ENCODE data around the gene PRAC2. TPM values are rescaled to one million over a fixed set of nuclear protein-coding genes. Genes with fewer than 3 reads are reported as not detected.

The PRAC2 gene
- total RNA-seq, 1 experiment from 2014 or later = not detected

GRCh38 chr17:48733632-48734328 is 10.8 kb downstream of the PRAC2 start:
- peaks cover 0 to 6% of the 10 kb centered on the region in 2 experiments; a peak in 3 of 4 replicates for H3K4me1 ChIP-seq (ENCODE audit: control insufficient read depth in 1 of 2, insufficient read depth in 2 of 2, low read length in 2 of 2)
- BruUV-seq (replicated peaks) = no TSS peak
- no peaks in the 10 kb centered on the region for H3K36me3 ChIP-seq (ENCODE audit: control insufficient read depth in 1 of 2, insufficient read depth in 2 of 2, low read length in 2 of 2)
- TF ChIP-seq TCF7L2 (IDR thresholded peaks at IDR 0.05; ENCODE audit: borderline replicate concordance, extremely low read depth, insufficient read depth, insufficient read length) (no peak), RAD21 (IDR thresholded peaks at IDR 0.05; ENCODE audit: low read depth) (no peak), SRF (IDR thresholded peaks at IDR 0.05; ENCODE audit: low read depth) (no peak), ZBTB33 (IDR thresholded peaks at IDR 0.05; ENCODE audit: extremely low read depth, insufficient replicate concordance, low read length) (no peak), EZH2 (IDR thresholded peaks at IDR 0.05) (no peak), SP1 (IDR thresholded peaks at IDR 0.05; ENCODE audit: low read depth) (no peak), ELF1 (IDR thresholded peaks at IDR 0.05; ENCODE audit: borderline replicate concordance, low read depth) (no peak), POLR2A (IDR thresholded peaks at IDR 0.05; ENCODE audit: borderline replicate concordance, extremely low read depth, insufficient read depth, insufficient read length) (no peak), MAX (IDR thresholded peaks at IDR 0.05) (no peak), YY1 (IDR thresholded peaks at IDR 0.05; ENCODE audit: extremely low read depth, insufficient replicate concordance, low read depth, low read length) (no peak), EZH2phosphoT487 (IDR thresholded peaks at IDR 0.05; ENCODE audit: borderline replicate concordance) (no peak), CEBPB (IDR thresholded peaks at IDR 0.05; ENCODE audit: low read depth) (no peak), CBX3 (IDR thresholded peaks at IDR 0.05; ENCODE audit: low read depth) (no peak), JUND (IDR thresholded peaks at IDR 0.05) (no peak), SIN3A (IDR thresholded peaks at IDR 0.05; ENCODE audit: low read depth) (no peak), ZNF274 (IDR thresholded peaks at IDR 0.05; ENCODE audit: low read depth, low read length) (no peak), ZFX (IDR thresholded peaks at IDR 0.05) (no peak), CTCF (IDR thresholded peaks at IDR 0.05 in 2 of 3, conservative IDR thresholded peaks at IDR 0.05 in 1 of 3; ENCODE audit: borderline replicate concordance in 1 of 3, insufficient read depth in 1 of 3, low read depth in 2 of 3, low read length in 2 of 3) (no peak), FOSL1 (IDR thresholded peaks at IDR 0.05; ENCODE audit: low read depth) (no peak)
- no peaks in the 10 kb centered on the region for H4K20me1 ChIP-seq (ENCODE audit: insufficient read depth)
- ChIA-PET RAD21 (ENCODE audit: low non-redundant PET in 1 of 2, low total read pairs in 2 of 2, uncharacterized antibody in 2 of 2, unreplicated experiment in 2 of 2) (no interaction called here), CTCF (no interaction called here), POLR2A (no interaction called here)
- H3K9me2 ChIP-seq (ENCODE audit: insufficient read depth) = no peaks in the 10 kb centered on the region
- no peaks in the 10 kb centered on the region for H3K9me3 ChIP-seq (ENCODE audit: control insufficient read depth in 1 of 2, insufficient read depth in 1 of 2, low read depth in 1 of 2, low read length in 2 of 2)
- no peak overlapping the region for H2AFZ ChIP-seq (ENCODE audit: low read depth, low read length, poor library complexity, severe bottlenecking)
- no peak overlapping the region for H3K9ac ChIP-seq (ENCODE audit: low read length)
- no peak overlapping the region for H3K27ac ChIP-seq (ENCODE audit: low read depth, low read length)
- H3K79me2 ChIP-seq (ENCODE audit: insufficient read depth, low read length) = no peaks in the 10 kb centered on the region
- H3K4me3 ChIP-seq (replicated peaks in 1 of 2; ENCODE audit: low read depth in 1 of 2, low read length in 2 of 2) = no peak overlapping the region
- no peak for ATAC-seq
- intact Hi-C loops (cut with micrococcal nuclease) = no loop called here
- H3K27me3 ChIP-seq (ENCODE audit: insufficient read depth, low read length) = peaks cover 38% of the 10 kb centered on the region; the same call in 1 of the 2 replicates
- no peak for DNase-seq (ENCODE audit: low read depth, low spot score)
- no peak overlapping the region for H3K4me2 ChIP-seq (ENCODE audit: low read length)
